NT2/D1 (cell line): ENCODE data around the gene CDR2L.
A peak's percentile ranks its signal among the peaks of the same experiment; 100 is the strongest.
"Not testable (repeated sequence)": the region's sequence is repeated elsewhere in the genome, so short reads cannot be mapped to it uniquely, and the experiment has no call there.

Experiments used
- DNase-seq: peaks from one replicate; pipeline ENCODE4 v3.0.0-alpha.2; 2011; ENCODE audit warnings: low read depth, low spot score
- H3K27me3 ChIP-seq: 2 replicates; pipeline ENCODE4 v1.6.0; 2011; ENCODE audit warnings: mild to moderate bottlenecking; ENCODE audit not compliant: insufficient read length, insufficient read depth
- H3K36me3 ChIP-seq: 2 replicates; pipeline ENCODE4 v1.6.1; 2011; ENCODE audit warnings: mild to moderate bottlenecking, low read length, mixed read lengths; ENCODE audit not compliant: insufficient read depth, insufficient read length
- H3K4me1 ChIP-seq: 2 replicates; pipeline ENCODE4 v1.5.1; 2011; ENCODE audit not compliant: insufficient read depth, insufficient read length
- H3K4me3 ChIP-seq: 2 replicates; pipeline ENCODE4 v1.5.1; 2011; ENCODE audit warnings: low read depth; ENCODE audit not compliant: insufficient read length
- H3K9ac ChIP-seq: 2 replicates; pipeline ENCODE4 v1.6.0; 2011; ENCODE audit warnings: low read depth; ENCODE audit not compliant: insufficient read length
- H3K9me3 ChIP-seq: 2 replicates; pipeline ENCODE4 v1.5.1; 2011; ENCODE audit warnings: mild to moderate bottlenecking, low read length; ENCODE audit not compliant: insufficient read depth
- SUZ12 ChIP-seq: IDR thresholded peaks from 2 replicates; pipeline ENCODE4 v1.6.1; 2011; ENCODE audit not compliant: insufficient read length, insufficient read depth; ENCODE audit errors: extremely low read depth
- YY1 ChIP-seq: IDR thresholded peaks from 2 replicates; pipeline ENCODE4 v1.6.1; 2011; ENCODE audit not compliant: insufficient read length, insufficient read depth
- ZNF274 ChIP-seq: IDR thresholded peaks from 2 replicates; pipeline ENCODE4 v1.6.1; 2011; ENCODE audit warnings: mild to moderate bottlenecking, low read depth, low read length

CDR2L gene

GRCh38 chr17:75013092-75013559 is 25.7 kb downstream of the CDR2L start:
- TF ChIP-seq ZNF274, result no peak
- no peak for TF ChIP-seq SUZ12
- no peak for TF ChIP-seq YY1
- peak overlapping the region; percentile 90 for H3K4me3 ChIP-seq
- peaks cover 23% of the 10 kb centered on the region for H3K36me3 ChIP-seq
- H3K27me3 ChIP-seq, result no peaks in the 10 kb centered on the region
- H3K4me1 ChIP-seq, result no peaks in the 10 kb centered on the region
- peak overlapping the region; percentile 96 for H3K9ac ChIP-seq
- no peaks in the 10 kb centered on the region for H3K9me3 ChIP-seq
- DNase-seq, result no peak

GRCh38 chr17:75019146-75019545 is 31.7 kb downstream of the CDR2L start:
- Histone ChIP-seq H3K27me3 (no peaks in the 10 kb centered on the region), H3K36me3 (peaks cover 67% of the 10 kb centered on the region), H3K9ac (no peak overlapping the region), H3K9me3 (no peaks in the 10 kb centered on the region), H3K4me1 (no peaks in the 10 kb centered on the region), H3K4me3 (no peak overlapping the region)
- DNase-seq, result no peak
- no peak for TF ChIP-seq YY1
- no peak for TF ChIP-seq SUZ12
- no peak for TF ChIP-seq ZNF274

GRCh38 chr17:75019710-75020109 is 32.3 kb downstream of the CDR2L start:
- H3K4me3 ChIP-seq, result no peak overlapping the region
- DNase-seq, result no peak
- TF ChIP-seq ZNF274 (no peak), YY1 (no peak), SUZ12 (no peak)
- H3K9me3 ChIP-seq, result peaks cover 2% of the 10 kb centered on the region; the same call in 1 of the 2 replicates
- H3K27me3 ChIP-seq, result no peaks in the 10 kb centered on the region
- H3K36me3 ChIP-seq, result peaks cover 67% of the 10 kb centered on the region
- H3K4me1 ChIP-seq, result no peaks in the 10 kb centered on the region
- no peak overlapping the region for H3K9ac ChIP-seq

GRCh38 chr17:75020331-75021110 is 33.1 kb downstream of the CDR2L start:
- H3K4me1 ChIP-seq, result no peaks in the 10 kb centered on the region
- TF ChIP-seq ZNF274, result no peak
- TF ChIP-seq YY1, result no peak
- TF ChIP-seq SUZ12, result no peak
- H3K9me3 ChIP-seq, result peaks cover 8% of the 10 kb centered on the region; the same call in 1 of the 2 replicates
- DNase-seq, result no peak
- no peak overlapping the region for H3K4me3 ChIP-seq
- peaks cover 67% of the 10 kb centered on the region for H3K36me3 ChIP-seq
- no peaks in the 10 kb centered on the region for H3K27me3 ChIP-seq
- H3K9ac ChIP-seq, result no peak overlapping the region

GRCh38 chr17:75024686-75025397 is 37.4 kb downstream of the CDR2L start:
- no peak for TF ChIP-seq YY1
- TF ChIP-seq SUZ12, result no peak
- TF ChIP-seq ZNF274, result no peak
- Histone ChIP-seq H3K4me1 (no peaks in the 10 kb centered on the region), H3K9ac (no peak overlapping the region), H3K27me3 (no peaks in the 10 kb centered on the region), H3K4me3 (no peak overlapping the region), H3K36me3 (peaks cover 35% of the 10 kb centered on the region), H3K9me3 (peaks cover 16% of the 10 kb centered on the region)
- DNase-seq, result no peak

- not testable (repeated sequence) for H3K4me1 ChIP-seq, H3K9ac ChIP-seq, H3K27me3 ChIP-seq, DNase-seq, H3K4me3 ChIP-seq
- Histone ChIP-seq H3K36me3 (peaks cover 30% of the 10 kb centered on the region), H3K9me3 (peaks cover 21% of the 10 kb centered on the region)
These were observed 37.9 kb downstream of the CDR2L start for GRCh38 chr17:75025398-75025734.

GRCh38 chr17:75026650-75027049 is 39.2 kb downstream of the CDR2L start:
- H3K27me3 ChIP-seq, DNase-seq, H3K4me3 ChIP-seq, H3K4me1 ChIP-seq, H3K9ac ChIP-seq: not testable (repeated sequence)
- H3K9me3 ChIP-seq, result peaks cover 33% of the 10 kb centered on the region
- H3K36me3 ChIP-seq, result peaks cover 17% of the 10 kb centered on the region

GRCh38 chr17:75030161-75030560 is 42.7 kb downstream of the CDR2L start:
- Histone ChIP-seq H3K4me1 (peaks cover 3% of the 10 kb centered on the region), H3K9ac (no peak overlapping the region), H3K4me3 (no peak overlapping the region), H3K36me3 (peaks cover 2% of the 10 kb centered on the region), H3K9me3 (peaks cover 27% of the 10 kb centered on the region), H3K27me3 (no peaks in the 10 kb centered on the region)
- TF ChIP-seq YY1 (no peak), SUZ12 (no peak), ZNF274 (no peak)
- no peak for DNase-seq
